Measurements from ENCODE around the gene RAB27B.

RAB27B gene, protein sequence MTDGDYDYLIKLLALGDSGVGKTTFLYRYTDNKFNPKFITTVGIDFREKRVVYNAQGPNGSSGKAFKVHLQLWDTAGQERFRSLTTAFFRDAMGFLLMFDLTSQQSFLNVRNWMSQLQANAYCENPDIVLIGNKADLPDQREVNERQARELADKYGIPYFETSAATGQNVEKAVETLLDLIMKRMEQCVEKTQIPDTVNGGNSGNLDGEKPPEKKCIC

DNA sequence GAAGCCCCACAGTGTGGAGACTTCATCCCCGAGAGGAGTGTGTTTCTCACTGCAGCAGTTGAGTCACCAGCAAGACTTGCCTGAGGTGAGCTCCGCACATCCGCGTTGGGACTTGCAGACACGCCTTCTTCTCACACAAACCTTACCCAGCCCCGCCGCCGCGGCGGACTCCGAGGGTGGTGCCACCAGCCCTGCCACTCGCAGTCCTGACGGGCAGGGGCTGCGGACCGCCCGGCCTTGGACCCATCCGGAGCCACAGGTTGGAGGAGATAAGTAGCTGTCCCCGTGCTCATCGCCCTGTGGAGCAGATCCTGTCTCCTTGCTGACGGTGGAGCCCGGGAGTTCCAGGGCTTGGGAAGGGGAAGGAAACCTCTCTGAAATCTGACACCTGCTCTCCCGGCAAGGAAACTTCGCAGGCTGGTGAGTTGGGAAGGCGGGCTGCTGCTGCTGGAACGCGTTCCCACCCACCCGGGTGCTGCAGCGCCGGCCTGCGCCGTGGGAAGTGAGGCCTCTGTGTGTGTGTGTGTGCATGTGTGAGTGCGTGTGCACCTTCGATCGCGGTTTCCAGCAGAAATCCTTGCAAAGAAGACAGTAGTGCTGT, at the start of gene RAB27B:
RAB27B (plus strand) TSS at position 197 of the 601 bp plus-strand sequence. CDS start 49,109 bp downstream, outside the sequence.
- Mint-ChIP-seq H3K4me1 (peaks cover 13% of the 10 kb centered on the region), H3K27me3 (peaks cover 16% of the 10 kb centered on the region), H3K36me3 (ENCODE audit: low read depth) (peaks cover 3% of the 10 kb centered on the region), H3K9me3 (peaks cover 5% of the 10 kb centered on the region), H3K4me3 (peak within 1 kb of the TSS; percentile 71), H3K27ac (no peak within 1 kb of the TSS)
- ATAC-seq (peak; percentile 98), DNase-seq (peak; percentile 60)

DNA sequence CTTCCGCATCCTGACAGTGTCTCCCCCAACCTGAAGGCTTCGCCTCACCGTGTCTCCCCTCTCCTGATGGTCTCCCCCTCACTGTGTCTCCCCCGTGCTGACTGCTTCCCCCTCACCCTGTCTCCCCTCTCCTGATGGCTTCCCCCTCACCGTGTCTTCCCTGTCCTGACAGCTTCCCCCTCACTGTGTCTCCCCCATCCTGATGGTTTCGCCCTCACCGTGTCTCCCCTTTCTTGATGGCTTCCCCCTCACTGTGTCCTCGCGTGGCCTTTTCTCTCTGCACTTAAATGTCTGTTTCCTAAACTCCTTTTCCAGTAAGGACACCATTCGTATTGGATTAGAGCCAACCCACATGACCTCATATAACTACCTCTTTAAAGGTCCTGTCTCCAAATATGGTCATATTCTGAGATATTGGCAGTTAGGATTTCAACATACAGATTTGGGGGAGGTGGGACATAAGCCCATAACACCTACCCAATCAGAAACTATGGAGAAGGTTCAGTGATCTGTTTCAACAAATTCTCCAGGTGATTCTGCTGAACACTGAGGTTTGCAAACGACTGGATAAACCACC, 47.9 kb upstream of the RAB27B start:
- no peak overlapping the region for H3K27ac Mint-ChIP-seq
- H3K27me3 Mint-ChIP-seq: no peaks in the 10 kb centered on the region
- ATAC-seq: no peak
- peaks cover 8% of the 10 kb centered on the region for H3K4me1 Mint-ChIP-seq
- H3K36me3 Mint-ChIP-seq (ENCODE audit: low read depth): no peaks in the 10 kb centered on the region
- H3K4me3 Mint-ChIP-seq: no peak overlapping the region
- H3K9me3 Mint-ChIP-seq: no peaks in the 10 kb centered on the region
- no peak for DNase-seq

GRCh38 chr18:54780970-54781369, 47.3 kb upstream of the RAB27B start:
- no peak overlapping the region for H3K4me3 Mint-ChIP-seq
- no peak overlapping the region for H3K27ac Mint-ChIP-seq
- no peak for DNase-seq
- H3K27me3 Mint-ChIP-seq: no peaks in the 10 kb centered on the region
- H3K9me3 Mint-ChIP-seq: no peaks in the 10 kb centered on the region
- no peaks in the 10 kb centered on the region for H3K36me3 Mint-ChIP-seq (ENCODE audit: low read depth)
- peaks cover 7% of the 10 kb centered on the region for H3K4me1 Mint-ChIP-seq
- no peak for ATAC-seq

GRCh38 chr18:54783139-54783538, 45.1 kb upstream of the RAB27B start:
- H3K9me3 Mint-ChIP-seq: no peaks in the 10 kb centered on the region
- DNase-seq (no peak), ATAC-seq (no peak)
- H3K27ac Mint-ChIP-seq: no peak overlapping the region
- H3K4me1 Mint-ChIP-seq: no peaks in the 10 kb centered on the region
- no peaks in the 10 kb centered on the region for H3K27me3 Mint-ChIP-seq
- no peaks in the 10 kb centered on the region for H3K36me3 Mint-ChIP-seq (ENCODE audit: low read depth)
- no peak overlapping the region for H3K4me3 Mint-ChIP-seq

- Mint-ChIP-seq H3K4me3 (no peak overlapping the region), H3K36me3 (ENCODE audit: low read depth) (no peaks in the 10 kb centered on the region), H3K9me3 (no peaks in the 10 kb centered on the region), H3K27ac (no peak overlapping the region), H3K4me1 (no peaks in the 10 kb centered on the region), H3K27me3 (no peaks in the 10 kb centered on the region)
- no peak for ATAC-seq
- no peak for DNase-seq
These were observed 42.1 kb upstream of the RAB27B start for GRCh38 chr18:54786206-54786605.

DNA sequence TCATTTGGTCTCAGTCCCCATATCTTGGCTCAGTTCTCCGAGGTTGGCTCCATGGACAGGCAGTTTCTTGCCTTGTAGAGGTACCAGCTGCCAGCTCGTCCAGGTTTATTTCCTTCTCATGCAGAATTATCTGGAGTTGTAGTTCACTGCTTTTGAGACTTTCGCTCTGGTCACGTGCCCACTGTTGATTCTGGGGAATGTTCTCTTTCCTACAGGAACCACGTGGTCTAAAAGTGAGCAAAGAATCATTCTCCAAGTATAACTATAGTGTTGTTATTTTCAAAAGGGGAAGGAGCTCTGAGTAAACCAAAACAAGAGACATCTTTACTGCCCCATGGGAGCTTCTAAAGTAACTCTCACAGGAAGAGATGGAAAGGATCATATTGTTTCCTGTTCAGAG, 41.2 kb upstream of the RAB27B start:
- DNase-seq (no peak), ATAC-seq (no peak)
- Mint-ChIP-seq H3K4me1 (no peaks in the 10 kb centered on the region), H3K4me3 (no peak overlapping the region), H3K27me3 (no peaks in the 10 kb centered on the region), H3K9me3 (no peaks in the 10 kb centered on the region), H3K36me3 (ENCODE audit: low read depth) (no peaks in the 10 kb centered on the region), H3K27ac (no peak overlapping the region)

DNA sequence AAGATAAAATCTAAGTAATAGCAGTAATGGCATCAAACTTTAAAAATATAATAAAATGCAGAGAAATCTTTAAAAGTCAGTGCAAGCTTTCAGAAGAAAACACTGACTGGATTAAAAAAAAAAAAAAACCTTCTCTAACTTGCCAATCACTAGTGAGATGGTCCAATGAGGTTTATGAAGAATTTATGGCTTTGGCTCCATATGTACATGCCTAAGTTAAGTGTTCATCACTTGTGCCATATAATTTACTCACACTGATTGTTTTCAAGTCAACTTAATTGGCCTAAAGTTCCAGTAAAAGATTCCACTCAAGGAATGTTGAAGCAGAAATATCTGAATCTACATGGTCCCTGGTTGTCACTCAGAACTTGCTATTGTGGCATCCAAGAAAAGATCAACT, 40.7 kb upstream of the RAB27B start:
- no peak overlapping the region for H3K4me3 Mint-ChIP-seq
- no peaks in the 10 kb centered on the region for H3K36me3 Mint-ChIP-seq (ENCODE audit: low read depth)
- H3K9me3 Mint-ChIP-seq: no peaks in the 10 kb centered on the region
- DNase-seq (no peak), ATAC-seq (no peak)
- H3K27ac Mint-ChIP-seq: no peak overlapping the region
- no peaks in the 10 kb centered on the region for H3K27me3 Mint-ChIP-seq
- H3K4me1 Mint-ChIP-seq: no peaks in the 10 kb centered on the region

DNA sequence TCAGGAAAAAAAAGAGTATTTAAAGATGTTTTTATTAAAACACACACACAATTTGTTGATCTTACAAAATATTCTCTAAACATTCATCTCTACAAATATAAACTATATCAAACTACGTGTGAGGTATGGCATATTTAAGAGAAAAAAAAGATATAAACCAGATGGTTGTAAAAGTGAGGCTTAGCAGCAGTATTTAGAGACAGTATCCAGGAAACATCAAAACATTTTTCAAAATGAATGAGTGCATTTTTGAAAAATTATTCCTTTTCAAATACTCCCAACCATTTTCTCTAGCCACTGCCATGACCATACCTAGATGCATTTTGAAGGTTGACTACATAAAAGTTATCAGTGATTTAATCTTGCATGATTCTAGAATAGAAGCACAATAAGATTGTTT, 38.2 kb upstream of the RAB27B start:
- Mint-ChIP-seq H3K4me1 (no peaks in the 10 kb centered on the region), H3K27ac (no peak overlapping the region), H3K9me3 (no peaks in the 10 kb centered on the region), H3K4me3 (no peak overlapping the region), H3K36me3 (ENCODE audit: low read depth) (no peaks in the 10 kb centered on the region), H3K27me3 (no peaks in the 10 kb centered on the region)
- ATAC-seq (no peak), DNase-seq (no peak)

- H3K9me3 Mint-ChIP-seq: no peaks in the 10 kb centered on the region
- ATAC-seq: no peak
- H3K27ac Mint-ChIP-seq: no peak overlapping the region
- H3K4me3 Mint-ChIP-seq: no peak overlapping the region
- no peaks in the 10 kb centered on the region for H3K4me1 Mint-ChIP-seq
- DNase-seq: no peak
- no peaks in the 10 kb centered on the region for H3K27me3 Mint-ChIP-seq
- H3K36me3 Mint-ChIP-seq (ENCODE audit: low read depth): no peaks in the 10 kb centered on the region
These were observed 36.6 kb upstream of the RAB27B start for GRCh38 chr18:54791657-54792056.

DNA sequence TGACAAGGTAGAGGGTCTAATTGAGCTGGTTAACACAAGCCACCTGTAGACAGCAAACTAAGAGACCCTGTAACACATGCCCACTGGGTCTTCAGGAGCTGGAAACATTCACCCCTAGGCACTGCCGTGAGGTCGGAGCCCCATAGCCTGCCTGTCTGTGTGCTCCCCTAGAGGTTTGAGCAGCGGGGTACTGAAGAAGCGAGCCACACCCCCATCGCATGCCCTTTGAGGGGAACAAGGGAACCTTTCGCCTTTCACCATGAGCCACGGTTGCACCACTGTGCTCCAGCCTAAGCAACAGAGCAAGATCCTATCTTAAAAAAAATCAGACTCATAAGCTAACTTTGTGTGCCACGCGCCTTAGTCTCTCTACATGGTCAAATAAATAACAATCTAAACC, 36.2 kb upstream of the RAB27B start:
- DNase-seq: no peak
- Mint-ChIP-seq H3K4me1 (no peaks in the 10 kb centered on the region), H3K36me3 (ENCODE audit: low read depth) (no peaks in the 10 kb centered on the region), H3K27me3 (no peaks in the 10 kb centered on the region), H3K4me3 (no peak overlapping the region), H3K9me3 (no peaks in the 10 kb centered on the region), H3K27ac (no peak overlapping the region)
- no peak for ATAC-seq

GRCh38 chr18:54794823-54795222, 33.5 kb upstream of the RAB27B start:
- Mint-ChIP-seq H3K36me3 (ENCODE audit: low read depth) (no peaks in the 10 kb centered on the region), H3K4me1 (no peaks in the 10 kb centered on the region), H3K27ac (no peak overlapping the region), H3K4me3 (no peak overlapping the region), H3K27me3 (no peaks in the 10 kb centered on the region), H3K9me3 (no peaks in the 10 kb centered on the region)
- no peak for ATAC-seq
- no peak for DNase-seq

DNA sequence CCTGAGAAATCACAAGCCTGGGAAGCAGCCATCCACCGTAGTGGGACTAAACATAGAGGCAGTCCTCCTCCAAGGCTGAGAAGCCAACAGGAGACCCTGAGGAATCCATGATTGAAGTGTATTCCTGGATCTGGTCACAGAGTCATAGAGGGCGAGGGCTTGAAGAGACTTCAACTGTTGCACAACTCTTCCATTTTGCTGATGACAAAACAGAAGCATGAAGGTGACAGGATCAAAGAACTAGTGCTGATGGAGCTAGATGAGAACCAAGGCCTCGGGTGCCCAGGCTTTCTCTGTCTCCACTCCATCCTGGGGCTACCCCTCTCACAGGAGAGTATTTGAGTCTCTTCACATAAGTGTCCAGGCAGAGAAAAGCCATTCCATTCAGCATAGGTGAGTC, 30.1 kb upstream of the RAB27B start:
- Mint-ChIP-seq H3K4me1 (no peaks in the 10 kb centered on the region), H3K27ac (no peak overlapping the region), H3K4me3 (no peak overlapping the region), H3K27me3 (no peaks in the 10 kb centered on the region), H3K36me3 (ENCODE audit: low read depth) (no peaks in the 10 kb centered on the region), H3K9me3 (no peaks in the 10 kb centered on the region)
- ATAC-seq (peak; percentile 24), DNase-seq (no peak)

GRCh38 chr18:54801374-54801773, 26.9 kb upstream of the RAB27B start:
- DNase-seq: no peak
- Mint-ChIP-seq H3K4me3 (no peak overlapping the region), H3K27ac (no peak overlapping the region), H3K9me3 (no peaks in the 10 kb centered on the region), H3K4me1 (peaks cover 7% of the 10 kb centered on the region), H3K27me3 (peaks cover 2% of the 10 kb centered on the region), H3K36me3 (ENCODE audit: low read depth) (no peaks in the 10 kb centered on the region)
- no peak for ATAC-seq

DNA sequence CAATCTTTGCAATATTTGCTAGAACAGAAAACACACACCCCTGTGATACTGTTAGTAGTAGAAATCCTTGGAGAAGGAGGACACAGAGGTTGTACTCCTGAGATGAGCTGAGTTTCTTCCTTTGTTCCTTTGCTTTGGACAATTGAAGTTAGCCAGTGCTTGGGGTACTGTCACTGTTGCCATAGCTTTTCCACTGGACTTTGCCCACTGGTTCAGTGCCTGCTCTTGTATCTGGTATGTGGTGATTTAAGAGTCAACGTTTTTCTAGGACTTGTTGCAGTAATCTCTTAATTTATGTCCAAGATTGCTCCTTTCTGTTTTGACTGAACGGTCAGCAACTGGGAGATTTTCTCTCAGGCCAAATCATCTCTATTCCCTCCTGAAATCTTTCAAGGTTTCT, 26.1 kb upstream of the RAB27B start:
- no peak for DNase-seq
- Mint-ChIP-seq H3K9me3 (no peaks in the 10 kb centered on the region), H3K36me3 (ENCODE audit: low read depth) (no peaks in the 10 kb centered on the region), H3K4me1 (peaks cover 7% of the 10 kb centered on the region), H3K27ac (no peak overlapping the region), H3K4me3 (no peak overlapping the region), H3K27me3 (peaks cover 2% of the 10 kb centered on the region)
- ATAC-seq: no peak

DNA sequence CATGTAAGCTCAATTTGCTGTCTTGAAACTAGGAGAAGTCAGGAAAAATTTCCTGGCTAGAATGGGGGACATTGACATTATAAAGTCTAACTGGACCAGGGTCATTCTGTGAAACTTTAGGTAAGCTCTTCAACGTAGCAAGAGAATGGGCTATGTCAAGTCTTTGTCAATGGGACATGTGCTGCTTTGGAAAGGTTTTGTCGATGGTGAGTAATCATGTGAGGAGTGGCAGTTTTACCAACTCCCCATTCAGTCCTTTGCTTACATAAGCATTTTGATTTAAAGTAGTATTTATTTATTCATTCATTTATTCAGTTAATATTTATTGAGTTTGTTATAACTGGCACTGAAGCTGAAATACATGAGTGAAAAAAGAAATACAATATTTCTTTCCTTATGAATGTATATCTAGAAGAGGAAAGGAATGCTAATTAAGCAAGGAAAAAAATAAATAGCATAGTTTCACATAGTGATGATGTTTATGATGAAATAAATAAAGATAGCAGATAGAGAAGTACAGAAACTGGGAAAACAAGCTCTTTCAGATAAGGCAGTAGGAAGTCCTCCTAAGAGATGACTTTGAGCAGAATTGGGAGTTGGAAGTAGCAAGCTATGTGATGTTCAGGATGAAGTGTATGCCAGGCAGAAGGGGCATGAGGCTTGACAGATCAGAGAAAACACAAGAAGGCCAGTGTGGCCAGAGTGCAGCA, 25.4 kb upstream of the RAB27B start:
- Mint-ChIP-seq H3K9me3 (no peaks in the 10 kb centered on the region), H3K4me1 (peaks cover 7% of the 10 kb centered on the region), H3K27ac (no peak overlapping the region), H3K27me3 (peaks cover 2% of the 10 kb centered on the region), H3K4me3 (no peak overlapping the region), H3K36me3 (ENCODE audit: low read depth) (no peaks in the 10 kb centered on the region)
- DNase-seq: no peak
- ATAC-seq: no peak
